Dermis blood vessel endothelial cell (primary cell): ENCODE results near the gene SLC39A12. TPM values are rescaled to one million over a fixed set of nuclear protein-coding genes. Genes with fewer than 3 reads are reported as not detected.
"Not testable (repeated sequence)": the region's sequence is repeated elsewhere in the genome, so short reads cannot be mapped to it uniquely, and the experiment has no call there.

Source experiments
- DNase-seq: peaks from one replicate; pipeline ENCODE4 v3.0.0; 2010
- total RNA-seq: library from RNA; depleted of rRNA; stranded (reverse); fragments of >200 nt; gene quantifications from 2 replicates; pipeline ENCODE4 v1.2.3, GENCODE V29; 2014

SLC39A12 gene
- total RNA-seq: under 0.01 TPM in 1 of 2 replicates, not detected in the other

DNA sequence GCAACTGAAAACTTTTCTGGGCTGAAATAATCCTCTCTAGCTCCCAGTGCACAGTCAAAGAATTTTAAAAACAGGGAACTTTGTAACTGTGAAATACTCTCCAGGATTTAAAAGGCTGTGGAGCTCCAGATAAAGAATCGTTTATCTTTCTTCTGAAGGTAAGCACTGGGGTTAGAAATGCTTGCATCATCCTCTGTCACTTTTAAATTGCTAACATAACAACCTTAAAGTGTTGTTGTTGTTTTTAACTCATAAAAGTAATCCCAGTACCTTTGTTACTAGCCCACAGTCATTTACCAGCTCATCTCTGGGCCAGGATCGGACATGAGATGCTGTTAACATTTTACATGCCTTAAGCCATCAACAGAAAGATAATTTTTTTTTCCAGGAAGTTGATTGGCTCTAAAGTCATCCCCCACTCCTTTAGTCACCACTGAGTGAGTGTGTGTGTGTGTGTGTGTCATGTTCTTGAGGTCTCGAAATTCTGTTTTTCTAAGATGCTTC, at the start of gene SLC39A12:
SLC39A12 (plus strand) TSS at position 51 of the 504 bp plus-strand sequence. CDS start 1,359 bp downstream, outside the sequence.
- no peak for DNase-seq

- DNase-seq: no peak
Measured at GRCh38 chr10:17904564-17904963, 47.2 kb upstream of the SLC39A12 start.

DNA sequence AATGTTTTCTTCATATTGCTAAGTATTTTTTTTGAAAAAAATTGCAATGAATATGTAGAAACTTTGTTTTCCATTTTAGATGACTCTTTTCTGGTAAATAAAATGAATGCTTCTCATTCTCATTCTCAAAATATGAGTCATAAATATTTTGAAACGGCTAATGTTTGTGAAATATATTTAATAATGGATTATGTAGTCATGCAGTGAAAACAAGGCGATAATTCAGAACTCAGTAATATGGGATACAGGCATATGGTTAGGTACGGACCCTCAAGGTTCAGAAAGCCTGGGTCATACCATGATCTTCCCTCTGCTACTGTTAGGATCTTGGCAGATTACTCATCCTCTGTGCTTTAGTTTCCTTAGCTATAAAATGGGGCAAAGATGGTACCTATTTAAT, 46.2 kb upstream of the SLC39A12 start:
- no peak for DNase-seq

DNA sequence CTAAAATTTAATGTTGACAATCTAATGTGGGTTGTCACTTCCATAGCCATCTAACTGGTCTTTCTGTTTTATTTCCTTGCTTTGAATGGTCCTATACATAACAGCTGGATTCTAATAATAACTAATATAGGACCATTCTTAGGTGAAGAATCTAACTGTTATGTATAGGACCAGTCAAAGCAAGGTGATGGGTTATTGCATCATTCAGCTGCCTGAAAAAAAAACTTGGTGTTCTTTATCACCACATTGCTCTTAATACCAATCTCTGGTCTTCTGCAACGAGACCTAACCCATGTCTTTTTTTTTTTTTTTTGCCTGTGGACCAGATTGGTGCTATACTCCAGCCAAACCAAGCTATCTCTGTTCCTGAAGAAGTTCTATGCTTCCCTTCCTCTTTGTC, 45.7 kb upstream of the SLC39A12 start:
- DNase-seq: no peak

DNA sequence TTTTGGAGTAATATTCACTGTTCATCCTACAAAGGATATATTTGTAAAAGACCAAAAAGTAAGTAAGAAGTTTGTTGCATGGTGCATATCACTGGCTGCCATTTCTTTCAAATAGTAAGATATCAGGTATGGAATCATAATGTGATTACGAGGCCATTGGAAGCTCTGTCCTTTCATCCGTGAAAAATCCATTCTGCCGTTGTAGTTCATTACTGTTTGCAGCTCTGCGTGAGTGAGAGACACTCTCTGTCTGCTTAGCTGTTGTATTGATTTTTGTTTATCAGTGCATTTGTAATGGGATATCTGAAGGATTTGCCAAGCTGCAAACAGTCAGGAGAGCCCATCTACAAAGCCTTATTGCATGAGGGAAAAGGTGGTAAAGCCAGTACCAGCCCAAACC, 44.1 kb upstream of the SLC39A12 start:
- no peak for DNase-seq

DNA sequence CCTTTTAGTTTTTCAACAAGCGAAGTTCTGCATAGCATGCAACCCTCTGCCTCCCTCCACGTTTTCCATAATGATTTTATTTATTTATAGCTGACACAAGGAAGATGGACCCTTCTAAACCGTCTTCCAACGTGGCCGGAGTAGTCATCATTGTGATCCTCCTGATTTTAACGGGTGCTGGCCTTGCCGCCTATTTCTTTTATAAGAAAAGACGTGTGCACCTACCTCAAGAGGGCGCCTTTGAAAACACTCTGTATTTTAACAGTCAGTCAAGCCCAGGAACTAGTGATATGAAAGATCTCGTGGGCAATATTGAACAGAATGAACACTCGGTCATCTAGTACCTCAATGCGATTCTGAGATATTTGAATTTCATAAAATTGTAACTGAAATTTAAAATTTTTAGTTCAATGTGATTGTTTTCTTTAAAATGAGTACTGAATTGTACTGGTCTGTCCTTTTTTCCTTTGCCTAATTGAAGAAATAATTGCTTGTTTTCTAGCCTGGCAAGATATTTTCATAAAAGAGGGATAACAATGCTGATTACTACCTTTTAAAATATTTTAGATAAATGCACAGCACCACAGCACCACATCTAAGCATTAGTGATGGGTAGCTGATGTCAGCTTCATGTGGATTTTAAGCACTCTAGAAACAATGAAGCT, 41.5 kb upstream of the SLC39A12 start:
- DNase-seq: peak; percentile 59

DNA sequence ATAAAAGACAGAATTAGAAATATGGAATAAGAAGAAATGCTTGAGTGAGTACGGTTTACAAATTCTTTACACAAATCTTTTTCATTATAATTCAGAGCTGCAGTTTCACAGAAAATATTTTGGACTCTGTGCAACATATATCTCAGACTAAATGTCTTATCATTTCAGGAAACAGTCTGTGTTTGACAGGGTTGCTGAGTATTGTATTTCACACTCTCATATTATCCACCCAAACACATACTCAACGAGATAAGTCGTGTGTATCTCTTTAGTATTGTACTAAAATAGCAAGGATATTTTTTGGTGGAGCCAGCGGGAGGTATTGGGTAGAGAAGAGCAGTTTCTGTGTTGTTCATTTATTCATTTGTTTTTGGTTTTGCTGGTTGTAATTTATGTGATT, 39.0 kb upstream of the SLC39A12 start:
- no peak for DNase-seq

- DNase-seq: no peak
Measured at GRCh38 chr10:17913604-17914003, 38.1 kb upstream of the SLC39A12 start.

- DNase-seq: no peak
Measured at GRCh38 chr10:17914169-17915045, 37.3 kb upstream of the SLC39A12 start.

DNA sequence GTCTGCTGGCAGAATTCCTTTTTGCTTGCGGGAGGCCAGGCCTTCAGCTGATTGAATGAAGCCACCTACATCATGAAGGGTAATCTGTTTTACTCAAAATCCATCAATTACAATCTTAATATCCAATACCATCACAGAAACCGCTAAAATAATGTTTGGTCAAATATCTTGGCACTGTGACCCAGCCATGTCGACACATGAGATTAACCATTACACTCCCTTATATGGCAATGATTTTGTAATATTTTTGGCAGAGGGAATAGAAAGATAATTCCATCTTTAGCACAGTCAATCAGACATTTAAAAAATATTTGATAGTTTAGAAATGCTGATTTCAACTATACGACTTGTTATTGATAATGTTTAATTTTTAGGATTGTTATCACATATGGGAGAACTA, 36.5 kb upstream of the SLC39A12 start:
- DNase-seq: no peak

GRCh38 chr10:17918187-17918903, 33.4 kb upstream of the SLC39A12 start:
- DNase-seq: no peak

DNA sequence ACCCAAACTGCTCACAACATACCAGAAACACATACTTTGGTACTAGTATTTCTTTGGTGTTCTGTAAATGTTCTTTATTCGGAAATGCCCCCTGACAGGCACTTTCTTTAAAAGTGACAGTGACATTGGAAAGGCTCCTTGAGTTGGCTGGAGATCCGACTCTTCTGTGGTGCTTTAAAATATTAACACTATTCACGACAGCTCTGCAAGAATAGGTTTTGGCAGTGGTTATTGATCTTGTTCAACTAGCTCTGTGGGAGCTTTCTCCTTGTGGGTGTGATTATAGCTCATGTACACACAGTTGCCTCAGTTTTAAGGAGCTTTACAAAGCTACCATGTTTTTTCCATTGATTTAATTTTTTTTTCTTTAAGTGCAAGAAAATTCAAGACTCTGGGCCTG, 30.3 kb upstream of the SLC39A12 start:
- DNase-seq: no peak

- DNase-seq: no peak
Measured at GRCh38 chr10:17923728-17924127, 28.0 kb upstream of the SLC39A12 start.

DNA sequence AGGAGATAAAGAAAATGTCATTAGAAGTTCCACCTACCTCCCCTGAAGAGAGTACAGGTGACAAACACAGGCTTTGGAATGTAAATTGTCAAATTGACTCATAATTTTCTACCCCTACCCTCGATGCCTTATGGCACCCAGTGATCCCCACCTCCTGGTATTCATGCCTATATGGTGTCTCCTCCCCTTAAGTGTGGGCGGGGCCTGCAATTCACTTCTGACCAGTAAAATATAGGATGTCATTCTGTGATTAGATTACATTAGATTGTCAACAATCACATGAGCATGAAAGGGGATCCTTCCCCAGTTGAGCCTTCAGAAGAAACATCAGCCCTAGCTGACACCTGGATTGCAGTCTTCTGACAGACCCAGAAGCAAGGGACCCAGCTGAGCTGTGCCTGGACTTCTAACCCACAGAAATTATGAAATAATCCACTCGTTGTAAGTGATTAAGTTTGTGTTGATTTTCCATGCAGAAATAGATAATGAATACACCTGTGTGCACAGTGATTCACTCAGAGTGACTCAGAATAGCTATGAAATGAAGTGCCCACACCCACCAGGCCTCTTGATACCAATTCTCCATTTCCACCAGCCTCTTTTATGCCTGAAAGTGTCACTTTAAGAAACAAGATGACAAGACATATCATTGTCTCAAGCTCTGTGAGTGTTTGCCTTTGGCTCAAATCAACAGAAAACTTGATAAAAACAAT, 8.5 kb upstream of the SLC39A12 start:
- no peak for DNase-seq

- not testable (repeated sequence) for DNase-seq
Measured at GRCh38 chr10:17950269-17950668, 1.4 kb upstream of the SLC39A12 start.

DNA sequence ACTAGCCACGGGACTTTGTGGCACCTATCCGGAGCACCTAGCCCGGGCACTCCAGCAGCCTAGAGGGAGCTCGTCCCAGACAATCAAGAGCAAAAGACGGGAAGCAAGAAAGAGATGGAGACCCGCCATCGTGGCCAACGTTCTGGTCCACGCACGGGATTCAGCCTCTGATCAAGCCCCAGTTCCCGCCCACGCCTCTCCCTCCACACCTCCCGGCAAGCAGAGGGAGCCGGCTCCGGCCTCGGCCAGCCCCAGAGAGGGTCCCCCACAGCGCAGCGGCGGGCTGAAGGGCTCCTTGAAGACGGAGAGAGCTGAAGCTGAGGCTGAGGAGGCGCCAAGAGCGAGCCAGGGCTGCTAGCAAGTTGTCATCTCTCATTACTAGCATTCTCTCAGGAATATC, 992 bp upstream of the SLC39A12 start:
- no peak for DNase-seq

DNA sequence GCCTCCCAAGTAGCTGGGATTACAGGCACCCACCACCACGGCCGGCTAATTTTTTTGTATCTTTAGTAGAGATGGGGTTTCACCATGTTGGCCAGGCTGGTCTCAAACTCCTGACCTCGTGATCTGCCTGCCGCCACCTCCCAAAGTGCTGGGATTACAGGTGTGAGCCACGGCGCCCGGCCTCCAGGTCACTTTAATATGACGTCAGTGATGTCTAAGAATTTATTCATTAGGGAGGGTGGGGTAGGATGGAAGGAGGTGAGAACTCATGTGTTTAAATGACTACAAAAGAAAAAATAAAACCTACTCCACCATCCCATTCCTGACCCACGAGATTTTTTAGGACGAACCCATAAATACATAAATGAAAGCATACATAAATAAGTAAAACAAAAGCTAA, 2.7 kb downstream of the SLC39A12 start:
- DNase-seq: not testable (repeated sequence)

DNA sequence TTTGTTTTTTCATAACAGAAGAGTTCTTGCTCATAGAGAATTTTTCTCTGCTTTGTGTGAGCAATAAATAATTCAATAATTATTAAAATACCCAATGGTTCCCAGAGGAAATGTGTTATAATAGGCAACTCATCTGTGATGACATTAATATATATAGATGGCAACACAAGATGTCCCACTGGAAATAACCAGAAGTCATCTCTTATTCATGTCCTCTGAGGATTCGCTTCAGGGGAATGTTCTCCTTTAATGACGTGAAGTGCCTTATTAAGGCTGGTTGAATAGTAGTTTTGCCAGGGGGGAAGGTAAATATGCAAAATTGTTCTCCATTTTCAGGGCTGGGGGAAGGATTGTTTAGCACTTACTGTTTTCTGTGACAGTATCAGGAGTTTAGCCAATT, 3.1 kb downstream of the SLC39A12 start:
- DNase-seq: no peak

DNA sequence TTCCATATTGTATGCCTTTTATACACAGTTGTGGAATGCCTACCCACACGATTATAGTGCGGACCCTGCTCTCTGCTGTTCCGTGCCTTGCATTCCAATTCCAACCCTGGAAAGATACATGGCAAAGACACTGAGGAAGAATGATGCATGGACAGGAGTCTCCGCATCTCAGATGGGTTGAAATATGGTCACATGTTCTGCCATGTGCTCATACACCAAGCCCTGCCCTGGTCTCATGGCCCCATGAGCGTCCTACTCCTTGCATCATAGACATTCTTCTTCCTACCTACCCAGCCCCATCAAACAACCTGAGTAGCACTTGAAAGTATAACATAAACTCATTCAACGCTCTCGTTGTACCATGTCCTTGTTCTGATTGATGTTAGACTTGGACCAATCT, 6.3 kb downstream of the SLC39A12 start:
- DNase-seq: no peak

DNA sequence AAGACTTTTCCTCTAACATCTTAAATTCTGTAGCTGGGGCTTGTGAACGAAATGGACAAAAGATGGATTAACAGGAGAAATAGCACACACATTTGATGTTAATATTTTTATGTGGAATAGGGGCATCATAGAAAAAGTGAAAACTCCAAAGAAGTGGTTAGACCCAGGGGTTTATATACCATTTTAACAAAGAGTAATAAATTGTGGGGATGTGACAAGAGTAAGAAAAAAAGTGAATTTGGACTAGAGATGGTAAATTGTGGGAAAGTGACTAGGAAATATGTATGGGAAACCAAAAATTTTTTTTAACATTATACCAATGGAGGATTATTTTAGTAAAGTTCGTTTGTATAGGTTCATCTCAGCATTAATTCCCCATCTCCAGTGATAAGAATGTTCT, 8.2 kb downstream of the SLC39A12 start:
- no peak for DNase-seq

DNA sequence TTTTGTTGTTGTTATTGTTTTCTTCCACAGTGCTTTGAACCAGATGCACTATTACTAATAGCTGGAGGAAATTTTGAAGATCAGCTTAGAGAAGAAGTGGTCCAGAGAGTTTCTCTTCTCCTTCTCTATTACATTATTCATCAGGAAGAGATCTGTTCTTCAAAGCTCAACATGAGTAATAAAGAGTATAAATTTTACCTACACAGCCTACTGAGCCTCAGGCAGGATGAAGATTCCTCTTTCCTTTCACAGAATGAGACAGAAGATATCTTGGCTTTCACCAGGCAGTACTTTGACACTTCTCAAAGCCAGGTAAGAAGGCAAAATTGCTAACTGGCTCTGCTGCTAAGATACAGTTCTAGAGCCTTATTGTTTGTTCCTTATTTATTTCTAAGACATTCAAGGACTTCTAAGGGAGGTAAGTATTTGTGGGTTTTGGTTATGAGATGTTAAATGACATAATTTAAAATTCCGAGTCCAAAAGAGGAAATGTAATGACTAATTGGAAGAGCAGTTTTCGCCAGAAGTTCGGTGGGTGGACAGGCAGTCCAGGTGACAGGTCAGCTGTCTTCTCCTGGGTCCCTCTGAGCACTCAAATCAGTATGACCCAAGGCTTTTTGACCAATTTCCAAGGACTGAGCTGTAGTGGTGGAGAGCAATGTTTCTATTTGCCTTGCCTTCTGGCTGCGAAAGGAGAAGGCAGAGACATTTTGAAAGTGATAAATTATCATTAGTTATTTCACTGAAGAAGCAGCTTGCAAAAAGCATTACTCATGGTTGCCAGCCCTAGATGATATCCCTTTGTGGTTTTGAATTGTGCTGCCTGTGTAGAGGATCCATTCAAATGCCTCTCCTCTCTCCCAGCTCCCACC, 10.1 kb downstream of the SLC39A12 start:
- DNase-seq: no peak

GRCh38 chr10:17963431-17963830, 11.7 kb downstream of the SLC39A12 start:
- DNase-seq: no peak
